Stimulated activated naive CD8-positive, alpha-beta T cell treated with anti-CD3 and anti-CD28 coated beads, Interleukin-15, Interleukin-2, amounts not matched to agents 100 ng/mL and 50 ng/mL, for 24 hours (primary cell): ENCODE measurements around the gene QSOX2.
"Not testable (repeated sequence)": the region's sequence is repeated elsewhere in the genome, so short reads cannot be mapped to it uniquely, and the experiment has no call there.

ENCODE experiments used
- H3K27ac Mint-ChIP-seq: one replicate; pipeline ENCODE4 v1.8.0; 2021; ENCODE audit warnings: mild to moderate bottlenecking, mixed read lengths
- H3K27me3 Mint-ChIP-seq: one replicate; pipeline ENCODE4 v1.8.0; 2021; ENCODE audit warnings: mixed read lengths
- H3K36me3 Mint-ChIP-seq: one replicate; pipeline ENCODE4 v1.8.0; 2021; ENCODE audit warnings: low read depth, mixed read lengths
- H3K4me1 Mint-ChIP-seq: one replicate; pipeline ENCODE4 v1.8.0; 2021; ENCODE audit warnings: low read depth, mixed read lengths
- H3K4me3 Mint-ChIP-seq: one replicate; pipeline ENCODE4 v1.8.0; 2021; ENCODE audit warnings: mild to moderate bottlenecking, mixed read lengths
- H3K9me3 Mint-ChIP-seq: one replicate; pipeline ENCODE4 v1.8.0; 2021; ENCODE audit warnings: mixed read lengths

Gene QSOX2

DNA sequence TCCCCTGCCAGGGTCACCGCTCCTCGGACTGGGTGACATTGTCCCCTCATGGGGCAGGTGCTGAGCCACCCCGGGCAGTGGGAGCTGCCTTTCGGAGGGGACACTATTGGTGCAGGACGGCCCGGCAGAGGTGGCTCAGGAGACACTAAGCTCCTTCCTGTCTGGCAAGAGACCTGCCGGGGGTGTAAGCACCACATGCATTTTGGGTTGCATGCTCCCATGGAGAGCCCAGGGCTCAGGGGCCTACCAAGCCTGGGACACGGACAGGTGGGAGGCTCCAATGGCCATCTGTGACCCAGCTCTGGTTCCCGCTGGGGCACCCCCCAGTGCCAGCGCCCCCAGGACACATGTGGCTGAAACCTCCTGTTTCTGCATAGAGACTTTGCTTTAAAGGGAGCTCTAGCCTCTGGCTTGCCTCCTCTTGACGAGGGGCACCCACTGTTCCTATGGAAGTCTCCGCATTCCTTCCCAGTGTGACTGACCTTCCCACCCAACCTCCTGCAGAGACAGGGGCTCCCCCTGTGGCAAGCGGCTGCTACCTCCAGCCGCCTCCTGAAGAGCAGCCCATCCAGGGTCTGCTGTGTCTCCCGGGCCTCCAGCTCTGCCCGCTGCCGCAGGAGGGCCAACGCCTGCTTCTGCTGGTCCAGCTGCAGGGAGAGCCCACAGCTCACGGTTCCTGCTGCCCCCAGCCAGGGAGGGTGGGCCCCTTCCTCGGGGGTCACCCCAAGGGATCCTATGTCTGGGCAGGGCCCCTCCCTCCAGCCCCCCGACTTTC, 30.2 kb upstream of the QSOX2 start:
- Mint-ChIP-seq H3K9me3 (no peaks in the 10 kb centered on the region), H3K27me3 (no peaks in the 10 kb centered on the region), H3K4me3 (no peak overlapping the region), H3K4me1 (no peaks in the 10 kb centered on the region), H3K27ac (no peak overlapping the region), H3K36me3 (no peaks in the 10 kb centered on the region)

DNA sequence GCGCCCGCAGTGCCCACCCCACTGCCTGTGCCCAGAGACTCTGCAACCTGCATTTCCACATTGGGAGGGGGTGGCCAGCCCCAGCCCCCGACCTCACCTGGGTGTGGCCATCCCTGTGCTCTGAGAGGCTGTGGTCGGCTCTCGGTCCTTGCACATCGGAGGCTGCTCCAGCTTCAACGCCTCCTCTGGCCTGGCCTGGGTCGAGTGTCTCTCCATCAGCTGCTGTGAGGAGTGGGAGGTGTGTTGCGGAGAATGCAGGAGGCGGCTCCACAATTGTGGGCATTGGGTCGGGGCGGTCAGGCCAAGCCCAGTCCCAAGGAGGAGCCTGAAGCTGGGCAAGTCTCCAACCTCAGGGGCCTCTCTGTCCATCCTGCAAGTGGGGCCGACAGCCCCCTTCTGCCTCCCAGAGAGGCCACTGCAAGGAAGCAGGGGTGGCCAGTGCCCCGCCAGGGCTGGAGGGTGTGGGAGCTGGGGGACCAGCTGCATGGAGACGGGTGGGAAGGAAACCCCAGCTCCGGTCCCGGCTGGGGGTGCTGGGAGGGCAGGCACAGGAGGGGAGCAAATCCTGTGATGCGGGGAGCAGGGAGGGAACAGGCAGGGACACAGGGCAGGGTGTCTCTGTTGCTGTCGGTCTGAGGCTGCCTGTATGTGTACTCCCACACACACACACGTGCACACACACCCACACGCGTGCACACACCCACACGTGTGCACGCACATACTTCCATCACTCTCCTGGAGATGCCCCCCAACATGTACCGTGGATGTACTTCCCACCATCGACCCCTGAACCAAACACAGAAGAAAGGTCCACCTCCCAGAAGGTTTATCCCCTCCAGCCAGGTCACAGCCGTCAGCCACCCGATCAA, 29.4 kb upstream of the QSOX2 start:
- H3K36me3 Mint-ChIP-seq = no peaks in the 10 kb centered on the region
- H3K27ac Mint-ChIP-seq = no peak overlapping the region
- H3K27me3 Mint-ChIP-seq = no peaks in the 10 kb centered on the region
- no peak overlapping the region for H3K4me3 Mint-ChIP-seq
- H3K4me1 Mint-ChIP-seq = no peaks in the 10 kb centered on the region
- no peaks in the 10 kb centered on the region for H3K9me3 Mint-ChIP-seq

DNA sequence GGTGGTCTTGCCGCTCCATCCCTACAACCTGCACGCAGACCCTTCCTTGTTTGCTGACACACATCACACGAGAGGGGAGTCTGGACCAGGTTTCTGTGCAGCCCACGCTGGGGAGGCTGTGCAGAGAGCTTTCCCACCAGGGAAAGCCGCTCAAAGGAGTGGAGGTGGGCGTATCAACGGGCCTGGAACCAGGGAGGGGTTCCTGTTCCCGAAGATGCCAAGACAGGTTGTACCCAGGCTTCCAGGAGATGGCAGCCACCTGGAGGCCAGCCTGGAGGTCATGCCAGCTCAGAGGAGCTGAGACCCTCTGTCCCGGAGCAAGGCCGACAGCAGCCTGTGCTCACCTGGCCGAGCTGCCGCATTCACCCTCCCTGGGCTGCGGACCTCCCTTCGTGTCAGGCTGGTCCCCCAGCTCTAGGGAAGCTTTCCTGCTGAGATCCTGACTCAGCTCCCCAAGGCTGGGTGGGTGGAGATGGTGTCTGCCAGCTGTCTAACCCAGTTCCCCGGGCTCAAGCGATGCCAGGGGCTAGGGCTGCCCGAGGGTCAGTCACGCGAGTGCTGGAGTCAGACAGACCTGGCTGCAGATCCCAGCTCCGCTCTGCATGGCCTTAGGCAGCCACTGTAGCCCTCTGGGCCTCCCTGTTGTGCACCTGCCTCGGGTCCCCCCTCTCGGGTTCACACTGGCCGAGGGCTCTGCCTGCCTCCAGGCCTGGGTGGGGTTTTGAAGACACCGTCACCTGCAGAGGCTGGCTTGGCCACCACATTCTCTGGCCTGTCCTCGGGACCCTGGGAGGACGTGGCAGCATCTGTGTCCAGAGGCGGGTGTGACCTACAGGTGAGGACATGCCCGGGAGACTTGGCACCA, 28.5 kb upstream of the QSOX2 start:
- no peak overlapping the region for H3K27ac Mint-ChIP-seq
- H3K36me3 Mint-ChIP-seq = no peaks in the 10 kb centered on the region
- H3K9me3 Mint-ChIP-seq = no peaks in the 10 kb centered on the region
- H3K27me3 Mint-ChIP-seq = no peaks in the 10 kb centered on the region
- H3K4me1 Mint-ChIP-seq = no peaks in the 10 kb centered on the region
- H3K4me3 Mint-ChIP-seq = no peak overlapping the region

DNA sequence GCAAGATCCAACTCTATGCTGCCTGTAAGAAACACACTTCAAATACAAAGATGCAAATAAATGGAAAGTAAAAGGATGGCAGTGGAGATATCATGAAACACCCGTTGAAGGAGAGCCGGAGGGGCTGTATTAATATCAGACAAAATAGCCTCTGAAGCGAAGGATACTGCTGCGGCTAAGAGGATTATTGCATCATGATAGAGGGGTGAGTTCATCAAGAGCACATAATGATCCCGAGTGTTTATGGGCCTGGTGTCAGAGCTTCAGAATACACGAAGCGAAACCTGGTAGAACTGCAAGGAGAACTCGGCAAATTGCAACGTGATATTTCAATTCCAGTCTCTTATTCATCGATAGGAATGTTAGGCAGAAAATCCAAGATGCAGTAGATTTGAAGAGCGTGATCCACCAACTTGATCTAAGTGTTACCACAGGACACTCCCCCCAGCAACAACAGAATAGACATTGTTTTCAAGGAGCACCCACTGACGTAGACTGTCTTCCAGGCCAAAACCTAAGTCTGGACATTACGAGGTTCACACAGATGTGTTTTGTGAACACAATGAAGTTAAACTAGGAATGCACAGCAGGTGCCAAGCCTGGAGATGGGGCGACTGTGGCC, 27.7 kb upstream of the QSOX2 start:
- Mint-ChIP-seq H3K27me3 (no peaks in the 10 kb centered on the region), H3K36me3 (no peaks in the 10 kb centered on the region), H3K4me1 (no peaks in the 10 kb centered on the region), H3K9me3 (no peaks in the 10 kb centered on the region), H3K27ac (no peak overlapping the region), H3K4me3 (no peak overlapping the region)

DNA sequence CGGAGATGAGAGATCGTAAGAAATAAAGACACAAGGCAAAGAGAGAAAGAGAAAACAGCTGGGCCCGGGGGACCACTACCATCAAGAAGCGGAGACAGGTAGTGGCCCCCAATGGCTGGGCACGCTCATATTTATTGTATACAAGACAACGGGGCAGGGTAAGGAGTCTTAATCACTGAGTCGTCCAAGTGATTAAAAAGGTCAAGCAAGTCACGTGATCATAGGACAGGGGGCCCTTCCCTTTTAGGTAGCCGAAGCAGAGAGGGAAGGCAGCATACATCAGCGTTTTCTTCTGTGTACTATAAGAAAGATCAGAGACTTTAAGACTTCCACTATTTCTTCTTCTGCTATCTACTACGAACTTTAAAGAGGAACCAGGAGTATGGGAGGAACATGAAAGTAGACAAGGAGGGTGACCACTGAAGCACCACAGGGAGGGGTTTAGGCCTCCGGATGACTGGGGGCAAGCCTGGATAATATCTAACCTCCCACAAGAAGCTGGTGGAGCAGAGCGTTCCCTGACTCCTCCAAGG, 24.6 kb upstream of the QSOX2 start:
- no peak overlapping the region for H3K27ac Mint-ChIP-seq
- H3K4me1 Mint-ChIP-seq = peaks cover 4% of the 10 kb centered on the region
- H3K27me3 Mint-ChIP-seq = no peaks in the 10 kb centered on the region
- no peaks in the 10 kb centered on the region for H3K36me3 Mint-ChIP-seq
- no peak overlapping the region for H3K4me3 Mint-ChIP-seq
- H3K9me3 Mint-ChIP-seq = no peaks in the 10 kb centered on the region

DNA sequence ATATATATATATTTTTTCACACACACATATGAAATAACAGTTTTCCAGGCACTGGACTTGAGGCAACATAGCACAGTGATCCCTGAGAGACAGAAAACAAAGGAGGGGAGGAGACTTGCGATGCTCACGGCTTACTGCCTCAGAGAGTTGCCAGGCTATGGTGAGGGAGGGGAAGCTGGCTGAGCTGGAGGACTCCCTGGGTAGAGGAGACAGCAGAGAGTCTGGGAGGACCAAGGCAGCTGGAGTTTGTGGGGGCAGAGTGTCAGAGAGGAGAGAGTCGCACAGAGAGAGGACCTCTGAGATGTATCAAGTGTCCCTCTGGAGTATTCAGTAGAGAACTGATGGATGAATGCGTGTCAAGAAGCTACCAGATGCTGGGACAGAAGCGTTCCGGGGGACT, 23.1 kb upstream of the QSOX2 start:
- Mint-ChIP-seq H3K27ac (no peak overlapping the region), H3K4me3 (no peak overlapping the region), H3K4me1 (peaks cover 4% of the 10 kb centered on the region), H3K27me3 (no peaks in the 10 kb centered on the region), H3K36me3 (no peaks in the 10 kb centered on the region), H3K9me3 (no peaks in the 10 kb centered on the region)

DNA sequence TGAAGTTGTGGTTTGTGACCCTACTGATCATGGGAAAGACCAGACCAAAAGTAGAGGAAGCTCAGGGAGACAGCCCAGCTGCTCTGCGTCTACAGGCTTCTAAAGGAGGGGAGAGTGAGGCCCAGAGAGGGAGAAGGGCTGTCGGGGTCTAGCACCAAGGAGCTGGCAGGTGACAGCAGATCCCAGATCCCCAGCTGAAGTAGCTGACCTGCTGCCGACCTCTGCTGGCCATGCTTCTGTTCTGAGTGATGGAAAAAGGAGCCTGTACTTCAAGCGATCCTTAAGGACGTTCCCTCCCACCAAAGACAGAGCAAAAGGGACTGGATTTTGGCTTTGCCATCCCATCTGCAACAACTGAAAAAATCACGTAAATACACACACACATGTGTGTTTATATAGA, 22.7 kb upstream of the QSOX2 start:
- no peaks in the 10 kb centered on the region for H3K9me3 Mint-ChIP-seq
- H3K36me3 Mint-ChIP-seq = no peaks in the 10 kb centered on the region
- H3K4me3 Mint-ChIP-seq = peak overlapping the region; percentile 69
- H3K4me1 Mint-ChIP-seq = peaks cover 4% of the 10 kb centered on the region
- no peaks in the 10 kb centered on the region for H3K27me3 Mint-ChIP-seq
- H3K27ac Mint-ChIP-seq = no peak overlapping the region

DNA sequence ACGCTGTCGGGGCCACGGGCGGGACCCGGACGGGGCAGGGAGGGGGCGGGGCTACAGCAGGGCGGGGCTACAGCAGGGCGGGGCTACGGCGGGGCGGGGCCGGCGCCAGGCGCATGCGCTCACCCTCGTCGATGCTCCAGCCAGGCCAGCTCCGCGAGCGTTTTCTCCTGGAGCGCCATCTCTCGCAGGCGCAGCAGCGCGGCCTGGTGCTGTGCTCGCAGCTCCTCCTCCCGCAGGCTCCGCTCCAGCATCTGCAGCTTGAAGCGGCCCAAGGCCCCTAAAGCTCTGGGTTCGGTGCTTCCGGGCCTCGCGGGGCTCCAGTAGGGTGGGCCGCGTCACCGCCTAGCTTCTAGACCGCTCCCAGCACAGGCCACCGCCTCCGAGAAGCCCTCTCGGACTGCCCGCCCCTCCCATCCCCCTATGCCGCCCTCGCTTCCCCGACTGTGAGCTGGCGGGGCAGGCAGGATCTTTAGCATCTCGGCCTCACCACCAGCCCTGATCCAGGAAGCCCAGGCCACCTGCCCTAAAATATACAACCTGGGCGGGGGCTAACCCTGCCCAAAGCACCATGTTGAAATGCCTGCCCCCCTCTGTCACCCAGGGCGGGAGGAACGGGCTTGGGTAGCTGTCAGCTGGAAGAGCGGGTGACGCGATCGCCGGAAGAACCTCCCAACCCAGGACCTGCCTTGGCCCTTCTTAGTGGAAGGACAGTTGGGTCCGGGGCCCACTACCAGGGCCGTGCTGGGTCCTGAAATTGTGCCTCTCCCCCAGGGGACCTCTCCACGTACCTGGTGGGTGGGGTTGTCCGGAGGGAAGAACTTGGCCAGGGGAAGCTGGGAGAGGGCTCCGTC, 21.9 kb upstream of the QSOX2 start:
- H3K27ac Mint-ChIP-seq = peak overlapping the region; percentile 71
- peak overlapping the region; percentile 74 for H3K4me3 Mint-ChIP-seq
- H3K4me1 Mint-ChIP-seq = peaks cover 4% of the 10 kb centered on the region
- H3K36me3 Mint-ChIP-seq = no peaks in the 10 kb centered on the region
- no peaks in the 10 kb centered on the region for H3K27me3 Mint-ChIP-seq
- no peaks in the 10 kb centered on the region for H3K9me3 Mint-ChIP-seq

DNA sequence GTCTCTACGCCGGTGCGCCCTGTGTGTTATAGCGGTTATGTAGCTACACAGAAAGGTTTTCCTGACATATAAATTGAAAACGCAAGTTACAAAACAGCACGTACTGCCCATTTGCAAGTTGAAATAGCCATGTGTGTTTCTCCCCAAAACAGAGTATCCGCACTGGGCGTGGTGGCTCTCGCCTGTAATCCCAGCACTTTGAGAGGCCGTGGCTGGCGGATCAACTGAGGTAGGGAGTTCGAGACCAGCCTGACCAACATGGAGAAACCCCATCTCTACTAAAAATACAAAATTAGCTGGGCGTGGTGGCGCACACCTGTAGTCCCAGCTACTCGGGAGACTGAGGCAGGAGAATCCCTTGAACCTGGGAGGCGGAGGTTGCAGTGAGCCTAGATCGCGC, 21.0 kb upstream of the QSOX2 start:
- not testable (repeated sequence) for H3K27me3 Mint-ChIP-seq, H3K9me3 Mint-ChIP-seq, H3K4me1 Mint-ChIP-seq, H3K36me3 Mint-ChIP-seq
- peak overlapping the region; percentile 74 for H3K4me3 Mint-ChIP-seq
- peak overlapping the region; percentile 71 for H3K27ac Mint-ChIP-seq

DNA sequence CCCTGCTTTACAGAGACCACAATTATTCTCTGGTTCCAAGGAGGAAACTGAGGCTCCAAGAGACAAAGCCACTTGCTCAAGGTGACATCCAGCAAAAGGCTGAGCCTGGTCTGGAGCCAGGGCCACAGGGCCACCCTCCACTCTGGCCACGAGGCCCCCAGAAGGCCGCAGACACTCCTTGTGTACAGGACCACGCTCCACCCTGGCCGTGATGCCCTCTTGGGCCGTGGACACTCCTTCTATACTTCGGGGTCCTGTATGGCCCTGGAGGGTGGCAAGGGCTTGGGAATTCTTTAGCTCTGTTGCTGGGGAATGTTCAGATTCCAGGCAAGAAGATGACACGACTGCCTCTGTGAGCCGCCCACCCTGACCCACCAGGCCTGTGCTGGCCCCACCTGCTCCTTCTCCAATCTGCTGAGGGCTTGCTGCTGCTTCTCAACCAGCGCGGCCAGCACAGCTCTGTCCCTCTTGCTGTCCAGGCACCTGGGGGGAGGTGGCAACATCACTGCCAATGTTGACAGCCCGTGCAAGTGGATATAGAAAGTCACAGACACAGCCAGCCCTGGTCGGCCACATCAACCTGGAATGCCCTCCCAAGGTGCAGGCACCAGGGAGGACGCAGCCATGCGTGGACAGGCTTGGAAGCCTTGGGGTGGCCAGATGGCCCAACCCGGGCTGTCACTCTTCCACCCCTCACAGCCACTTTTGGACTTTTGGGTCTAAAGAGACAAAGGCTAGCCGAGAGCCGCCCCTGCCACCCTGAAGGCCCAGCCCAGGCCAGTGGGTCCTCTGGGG, 20.1 kb upstream of the QSOX2 start:
- Mint-ChIP-seq H3K9me3 (no peaks in the 10 kb centered on the region), H3K27ac (no peak overlapping the region), H3K36me3 (no peaks in the 10 kb centered on the region), H3K4me3 (no peak overlapping the region), H3K27me3 (no peaks in the 10 kb centered on the region), H3K4me1 (peaks cover 4% of the 10 kb centered on the region)

DNA sequence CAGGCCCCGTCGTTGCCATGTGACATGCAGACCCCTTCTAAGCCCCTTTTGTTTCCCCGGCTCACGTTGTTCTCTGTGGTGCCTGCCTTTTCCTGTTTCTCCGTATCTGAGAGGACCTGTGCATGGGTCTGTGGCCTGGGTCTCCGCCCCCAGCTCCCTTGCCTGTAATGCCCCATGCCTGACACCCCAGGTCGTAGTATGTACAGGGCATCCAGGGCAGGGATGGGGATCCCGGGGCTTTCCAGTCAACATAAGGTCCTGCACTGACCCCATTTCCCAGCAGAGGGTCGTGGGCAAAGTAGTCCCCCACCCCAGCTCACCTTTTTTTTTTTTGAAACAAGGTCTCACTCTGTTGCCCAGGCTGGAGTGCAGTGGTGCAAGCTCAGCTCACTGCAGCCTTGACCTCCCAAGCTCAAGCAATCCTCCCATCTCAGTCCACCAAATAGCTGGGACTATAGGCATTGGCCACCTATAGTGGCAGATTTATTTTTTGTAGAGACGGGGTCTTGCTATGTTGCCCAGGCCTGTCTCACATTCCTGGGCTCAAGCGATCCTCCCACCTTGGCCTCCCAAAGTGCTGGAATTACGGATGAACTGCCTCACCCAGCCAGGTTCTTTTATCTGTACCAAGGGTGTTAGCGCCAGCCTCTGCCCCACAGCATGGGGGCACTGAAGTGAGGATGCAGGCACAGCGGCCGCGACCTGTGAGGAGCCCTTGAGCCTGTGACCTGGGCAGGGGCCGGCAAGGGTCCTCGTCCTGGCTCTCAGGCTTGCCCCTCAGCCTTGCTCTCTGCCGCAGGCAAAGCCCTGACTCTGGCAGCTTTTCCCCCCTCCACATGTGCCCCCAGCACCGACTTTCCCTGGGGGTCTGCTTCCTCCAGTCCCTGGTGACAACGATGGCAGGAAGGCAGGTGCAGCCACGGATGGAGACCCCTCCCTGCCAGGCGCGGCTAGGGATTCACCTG, 19.1 kb upstream of the QSOX2 start:
- Mint-ChIP-seq H3K36me3 (no peaks in the 10 kb centered on the region), H3K4me3 (no peak overlapping the region), H3K4me1 (peaks cover 4% of the 10 kb centered on the region), H3K27me3 (no peaks in the 10 kb centered on the region), H3K9me3 (no peaks in the 10 kb centered on the region), H3K27ac (no peak overlapping the region)

DNA sequence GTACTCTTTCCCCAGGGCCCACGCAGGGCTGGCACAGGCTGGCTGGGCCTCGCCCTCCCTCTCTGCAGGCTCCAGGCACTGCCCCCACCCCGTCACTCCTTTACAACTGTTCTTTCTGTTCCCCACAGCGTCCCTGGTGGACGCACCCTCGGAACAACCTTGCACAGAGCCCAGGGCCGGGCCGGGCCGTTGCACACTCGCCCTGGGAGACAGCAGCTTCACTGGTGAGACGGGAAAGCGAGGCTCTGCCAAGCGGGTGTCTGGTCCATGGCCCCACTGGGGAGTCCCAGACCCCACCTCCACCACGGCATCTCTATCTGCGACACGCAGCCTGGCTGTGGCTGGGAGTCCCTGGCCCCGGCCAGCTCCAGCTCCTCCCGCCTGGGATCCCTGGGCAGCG, 18.4 kb upstream of the QSOX2 start:
- no peaks in the 10 kb centered on the region for H3K36me3 Mint-ChIP-seq
- H3K4me3 Mint-ChIP-seq = no peak overlapping the region
- no peak overlapping the region for H3K27ac Mint-ChIP-seq
- H3K4me1 Mint-ChIP-seq = peaks cover 4% of the 10 kb centered on the region
- H3K9me3 Mint-ChIP-seq = no peaks in the 10 kb centered on the region
- no peaks in the 10 kb centered on the region for H3K27me3 Mint-ChIP-seq
